D341Med (cell line): ENCODE results near the gene RPL38.

Source experiments
- DNase-seq: peaks from one replicate; pipeline ENCODE4 v3.0.0; 2012; ENCODE audit warnings: low spot score

Gene RPL38

DNA sequence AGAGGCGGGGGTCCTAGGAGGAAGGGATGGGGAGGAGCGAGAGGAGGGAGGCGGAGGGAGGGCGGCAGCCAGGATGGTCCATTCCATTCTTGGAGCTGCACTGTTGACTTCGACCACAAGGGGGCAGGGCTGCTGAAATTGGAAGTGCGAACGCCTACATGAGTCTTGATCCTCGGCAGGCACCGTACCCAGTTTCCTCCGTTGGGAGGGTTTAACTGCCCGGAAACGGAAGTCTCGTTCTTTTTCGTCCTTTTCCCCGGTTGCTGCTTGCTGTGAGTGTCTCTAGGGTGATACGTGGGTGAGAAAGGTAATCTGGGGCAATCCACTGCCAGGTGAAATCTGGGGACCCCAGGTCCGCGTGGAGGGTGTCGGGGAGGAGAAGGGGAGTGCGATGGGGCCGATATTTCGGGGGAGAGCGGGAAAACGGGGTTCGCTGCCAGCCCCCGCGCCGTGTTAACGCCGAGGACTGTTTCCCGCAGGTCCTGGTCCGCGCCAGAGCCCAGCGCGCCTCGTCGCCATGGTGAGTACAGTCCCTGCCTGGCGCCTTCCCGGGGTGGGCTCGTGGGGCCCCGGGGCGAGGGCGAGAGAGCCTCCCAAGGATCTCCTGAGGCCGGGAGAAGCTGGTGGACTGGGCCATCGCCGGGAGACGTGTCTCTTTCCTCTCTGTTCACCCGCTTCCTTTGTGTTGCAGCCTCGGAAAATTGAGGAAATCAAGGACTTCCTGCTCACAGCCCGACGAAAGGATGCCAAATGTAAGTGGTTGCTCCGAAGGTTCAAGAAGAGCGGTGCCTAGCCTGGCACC is at the start of gene RPL38:
RPL38 (plus strand) TSS at position 240 of the 802 bp plus-strand sequence; CDS start at position 518, 278 bp downstream.
- peak; percentile 94 for DNase-seq

DNA sequence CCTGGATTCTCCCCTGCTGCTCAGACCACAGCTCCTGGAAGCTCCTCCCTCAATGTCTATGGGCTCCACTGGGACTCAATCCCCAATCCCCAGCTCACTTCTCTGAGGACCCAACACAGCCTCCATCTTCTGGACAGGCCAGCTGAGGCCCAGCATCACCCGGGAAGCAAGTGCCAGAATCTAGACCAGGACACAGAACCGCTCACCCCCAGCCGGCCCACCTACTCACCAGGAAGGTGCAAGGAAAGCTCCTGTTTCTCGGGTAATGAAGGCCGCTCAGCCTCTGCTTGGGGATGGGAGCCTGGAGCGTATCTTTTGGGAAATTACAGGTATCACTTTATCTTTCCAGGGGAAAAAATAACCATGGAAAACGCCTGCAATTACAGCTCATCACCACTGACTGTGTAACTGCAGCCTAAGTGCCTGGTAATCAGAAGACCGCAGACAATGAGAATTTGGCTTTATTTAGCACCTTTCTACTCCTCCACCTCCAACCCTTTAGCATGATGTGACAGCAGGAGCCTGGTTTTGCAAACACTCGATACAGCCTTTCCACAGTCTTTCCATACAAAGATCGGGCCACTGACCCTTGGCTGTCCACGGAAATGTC is 49.6 kb upstream of the RPL38 start:
- peak; percentile 57 for DNase-seq

DNA sequence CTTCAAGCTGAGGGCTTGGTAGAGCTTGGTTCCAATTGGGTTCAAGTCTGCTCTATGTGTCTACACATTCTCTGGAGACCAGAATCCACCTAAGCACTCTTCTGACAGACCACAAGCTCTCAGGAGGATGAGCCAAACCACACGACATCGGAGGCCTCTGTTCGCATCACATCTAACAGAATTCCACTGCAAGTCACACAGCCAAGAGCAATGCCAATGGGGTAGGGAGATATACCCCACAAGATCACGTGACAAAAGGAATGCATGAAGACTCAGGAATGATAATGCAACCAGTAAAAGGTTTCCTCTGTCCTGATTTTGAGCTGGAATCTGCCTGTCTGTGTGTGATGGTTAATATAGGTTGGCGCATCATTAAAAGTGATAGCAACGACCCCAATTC is 46.6 kb upstream of the RPL38 start:
- no peak for DNase-seq

DNA sequence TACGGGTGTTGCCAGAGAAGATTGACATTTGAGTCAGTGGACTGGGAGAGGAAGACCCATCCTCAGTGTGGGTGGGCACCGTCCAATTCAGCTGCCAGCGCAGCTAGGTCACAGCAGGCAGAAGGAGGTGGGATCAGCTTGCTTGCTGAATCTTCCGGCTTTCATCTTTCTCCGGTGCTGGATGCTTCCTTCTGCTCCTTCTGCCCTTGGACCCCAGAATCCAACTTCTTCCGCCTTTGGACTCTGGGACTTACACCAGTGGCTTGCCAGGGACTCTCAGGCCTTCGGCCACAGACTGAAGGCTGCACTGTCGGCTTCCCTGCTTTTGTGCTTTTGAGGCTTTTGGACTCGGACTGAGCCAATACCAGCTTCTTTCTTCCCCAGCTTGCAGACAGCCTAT is 46.1 kb upstream of the RPL38 start:
- DNase-seq = no peak

DNA sequence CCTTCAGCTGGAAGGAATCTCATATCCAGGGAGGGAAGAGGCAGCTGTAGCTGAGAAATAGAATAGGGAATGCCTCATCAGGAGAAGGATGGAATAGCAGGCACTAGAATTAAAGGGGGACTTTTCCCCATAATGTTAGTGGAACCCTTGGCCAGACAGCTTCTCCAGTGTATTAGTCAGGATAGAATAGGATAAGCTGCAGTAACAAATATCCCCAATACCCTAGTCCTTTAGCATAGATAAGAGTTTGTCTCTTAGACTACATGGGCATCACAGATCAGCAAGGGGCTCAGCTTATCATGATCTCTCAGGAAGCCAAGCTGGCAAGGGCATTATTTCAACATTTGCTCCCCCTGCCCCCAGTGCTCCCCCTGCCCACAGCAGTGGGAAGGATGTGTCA is 44.7 kb upstream of the RPL38 start:
- DNase-seq = no peak

DNA sequence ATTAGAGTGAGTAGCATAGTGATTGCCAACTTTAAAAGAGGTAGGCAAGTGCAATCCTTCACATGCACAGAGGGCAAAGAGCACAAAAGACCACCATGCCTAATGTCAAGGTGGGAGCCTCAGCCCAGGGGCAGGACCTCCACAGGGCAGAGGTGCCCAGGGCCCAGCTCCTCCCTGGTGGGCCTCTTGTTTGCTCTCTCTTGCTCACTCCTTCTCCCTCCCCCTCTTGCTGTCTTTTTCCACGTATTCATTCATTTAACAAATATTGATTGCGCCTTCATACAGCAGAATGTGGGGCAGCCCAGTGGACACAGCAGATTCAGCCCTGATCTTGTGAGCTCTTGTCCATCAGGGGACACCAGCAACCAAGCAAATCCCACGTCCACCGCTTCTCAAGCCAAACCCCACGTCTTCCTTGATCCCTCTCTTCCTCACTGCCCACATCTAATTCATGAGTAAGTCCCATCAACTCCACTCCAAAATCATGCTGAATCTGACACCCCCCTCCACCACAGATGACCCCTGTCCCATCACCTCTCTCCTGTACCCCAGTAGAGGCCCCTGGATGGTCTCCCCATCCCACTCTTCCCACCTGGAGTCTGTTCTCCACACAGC is 44.1 kb upstream of the RPL38 start:
- DNase-seq = no peak

DNA sequence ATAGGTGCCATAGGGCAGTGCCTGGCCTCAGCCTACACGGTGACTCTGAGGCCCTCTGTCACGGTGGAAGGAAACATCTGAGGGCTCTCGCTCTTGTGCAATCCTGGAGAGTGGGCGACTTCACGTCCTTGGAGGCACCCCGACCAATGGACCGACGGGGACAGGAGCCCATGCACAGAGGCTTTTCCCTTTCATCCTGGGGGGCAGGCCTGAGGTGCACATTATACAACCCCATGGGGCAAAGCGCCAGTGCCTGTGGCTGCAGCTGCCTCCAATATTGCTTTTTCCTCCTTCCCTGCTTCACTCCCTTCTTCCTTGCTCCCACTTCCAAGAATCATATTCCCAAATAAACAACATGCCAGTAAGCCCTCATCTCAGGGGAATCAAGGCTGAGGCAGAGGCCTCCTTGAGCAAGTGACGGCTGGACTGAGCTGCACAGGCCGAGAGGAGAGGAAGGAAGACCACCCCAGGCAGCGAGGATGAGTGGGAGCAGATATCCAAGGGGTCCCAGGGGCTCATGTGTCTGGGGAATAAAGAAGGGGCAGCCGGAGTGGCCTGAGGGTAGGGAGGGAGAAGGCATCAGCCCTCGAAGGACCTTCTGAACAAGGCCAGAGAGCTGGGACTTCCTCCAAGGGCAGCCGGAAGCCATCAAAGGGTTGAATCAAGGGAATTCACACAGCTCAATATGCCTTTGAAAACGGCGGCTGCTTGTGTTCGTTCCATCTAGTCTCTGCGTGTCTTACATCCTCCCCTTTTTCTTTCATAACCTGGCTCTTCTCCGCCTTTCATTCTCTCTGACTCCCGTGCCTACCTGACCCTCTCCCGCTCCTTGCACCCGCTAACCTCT is 42.6 kb upstream of the RPL38 start:
- DNase-seq = peak; percentile 48

DNA sequence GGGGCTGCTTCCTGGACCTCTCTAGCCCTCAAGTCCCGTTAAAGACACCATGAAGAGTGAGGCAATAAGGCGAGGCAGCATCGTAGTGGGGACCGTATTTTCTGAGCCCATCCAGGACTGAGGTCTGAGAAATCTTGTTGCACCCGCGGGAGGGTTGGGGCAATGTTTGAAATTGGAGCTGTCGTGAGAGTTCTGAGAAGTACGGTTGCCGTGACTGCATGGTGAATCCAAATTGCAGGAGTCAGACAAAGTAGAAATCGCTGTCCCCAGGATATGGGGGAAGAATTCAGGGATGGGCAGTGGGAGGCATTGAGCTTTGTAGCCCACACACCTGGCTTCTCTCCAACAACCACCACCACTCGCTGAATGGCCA is 42.0 kb upstream of the RPL38 start:
- no peak for DNase-seq

DNA sequence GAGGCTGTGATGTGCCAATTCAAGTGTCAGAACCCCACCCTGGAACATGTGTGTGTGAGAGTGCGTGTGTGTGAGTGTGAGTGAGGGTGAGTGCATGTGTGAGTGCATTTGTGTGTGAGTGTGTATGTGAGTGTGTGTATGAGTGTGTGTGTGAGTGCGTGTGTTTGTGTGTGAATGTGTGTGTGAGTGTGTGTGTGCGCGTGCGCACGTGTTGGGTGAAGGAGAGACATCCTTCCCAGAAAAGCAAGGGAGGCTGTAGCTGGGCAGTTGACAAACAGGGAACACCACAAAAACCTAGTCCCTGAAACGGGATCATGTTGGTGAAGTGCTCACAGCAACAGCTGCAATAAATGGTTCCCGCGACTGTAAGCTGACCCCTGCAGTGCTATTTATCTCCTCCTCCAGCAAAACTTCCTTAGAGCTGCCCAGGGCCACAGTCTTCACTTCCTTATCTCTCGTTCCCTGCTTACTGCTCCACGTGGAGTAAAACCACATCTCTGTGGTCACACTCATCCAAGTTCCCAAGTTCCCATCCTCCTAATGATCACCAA is 40.1 kb upstream of the RPL38 start:
- DNase-seq = peak; percentile 26

DNA sequence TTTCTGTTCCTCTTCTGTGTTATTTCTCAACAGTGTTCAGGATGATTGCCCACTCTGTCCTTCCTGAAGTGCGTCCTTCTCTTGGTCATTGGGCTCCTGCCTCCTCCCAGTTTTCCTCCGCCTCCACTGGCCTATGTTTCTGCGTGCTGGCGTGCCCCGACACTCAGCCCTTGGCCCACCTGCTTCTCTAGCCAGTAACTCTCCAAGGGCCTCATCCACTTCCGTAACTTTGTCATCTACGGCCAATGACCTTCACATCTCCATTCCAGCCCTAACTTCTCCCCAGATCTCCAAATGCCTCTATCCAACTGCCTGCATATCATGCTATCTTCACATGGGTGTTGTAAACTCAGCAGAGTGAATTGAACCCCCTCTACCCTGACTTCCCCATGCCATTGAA is 39.6 kb upstream of the RPL38 start:
- DNase-seq = peak; percentile 10

DNA sequence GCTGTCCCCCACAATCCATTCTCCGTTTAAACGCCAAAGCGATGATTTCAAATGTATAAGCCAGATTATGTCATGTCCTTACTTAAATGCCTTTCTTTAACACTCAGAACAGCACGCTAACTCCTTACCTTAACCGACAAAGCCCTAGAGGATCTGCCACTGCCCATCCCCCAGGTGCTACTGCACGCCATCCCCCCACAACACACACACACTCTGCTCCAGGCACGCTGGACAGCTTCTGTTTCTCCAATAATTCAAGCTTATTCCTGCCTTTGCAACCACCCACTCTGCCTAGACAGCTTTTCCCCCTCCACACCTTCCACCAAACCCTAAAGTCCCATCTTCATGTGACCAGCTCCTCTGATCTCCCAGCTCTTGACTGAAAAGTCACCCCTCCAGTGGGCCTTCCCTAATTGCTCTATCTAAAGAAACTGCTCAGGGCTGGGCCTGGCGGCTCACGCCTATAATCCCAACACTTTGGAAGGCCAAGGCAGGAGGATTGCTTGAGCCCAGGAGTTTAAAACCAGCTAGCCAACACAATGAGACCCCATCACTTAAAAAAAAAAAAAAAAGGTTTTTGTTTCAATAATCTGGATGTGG is 38.9 kb upstream of the RPL38 start:
- peak; percentile 25 for DNase-seq

DNA sequence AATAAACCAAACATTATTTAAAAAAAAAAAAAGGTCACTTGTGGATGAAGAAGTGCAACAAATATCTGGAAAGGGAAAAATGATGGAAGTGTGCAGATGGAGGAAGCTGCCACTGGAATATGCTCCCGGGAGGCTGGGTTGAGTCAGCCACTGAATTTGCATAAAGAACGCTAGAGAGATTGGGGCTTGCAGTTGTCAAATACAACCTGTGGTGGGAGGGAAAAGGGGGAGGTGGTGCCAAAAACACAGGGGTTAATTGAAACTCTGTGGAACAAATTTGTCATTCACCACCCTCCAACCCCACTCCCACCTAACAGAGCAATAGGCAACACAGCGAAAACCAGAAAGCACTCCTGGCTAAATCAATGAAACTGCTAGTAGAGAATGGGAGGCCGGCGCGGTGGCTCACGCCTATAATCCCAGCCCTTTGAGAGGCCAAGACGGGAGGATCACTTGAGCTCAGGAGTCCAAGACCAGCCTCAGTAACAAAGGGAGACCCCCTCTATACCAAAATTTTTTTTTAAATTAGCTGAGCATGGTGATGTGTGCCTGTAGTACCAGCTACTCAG is 37.6 kb upstream of the RPL38 start:
- peak; percentile 19 for DNase-seq

DNA sequence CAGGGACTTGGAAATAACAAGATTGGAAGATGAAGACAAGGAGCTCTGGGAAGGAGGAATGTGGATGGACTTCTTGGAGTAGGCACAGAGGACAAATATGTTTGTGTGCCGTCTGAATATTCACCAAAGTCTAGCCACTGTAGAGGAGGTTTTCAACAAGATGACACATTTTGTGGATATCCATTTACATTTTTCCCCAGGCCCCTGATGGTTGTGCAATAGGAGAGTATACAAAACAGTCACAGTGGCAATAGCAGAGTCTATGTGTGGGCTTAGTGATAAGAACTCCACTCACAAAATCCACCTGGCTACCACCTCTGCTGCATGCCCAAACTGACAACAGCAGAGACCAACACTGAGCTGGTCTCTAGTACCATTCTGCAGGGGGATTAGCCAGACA is 32.6 kb upstream of the RPL38 start:
- no peak for DNase-seq

DNA sequence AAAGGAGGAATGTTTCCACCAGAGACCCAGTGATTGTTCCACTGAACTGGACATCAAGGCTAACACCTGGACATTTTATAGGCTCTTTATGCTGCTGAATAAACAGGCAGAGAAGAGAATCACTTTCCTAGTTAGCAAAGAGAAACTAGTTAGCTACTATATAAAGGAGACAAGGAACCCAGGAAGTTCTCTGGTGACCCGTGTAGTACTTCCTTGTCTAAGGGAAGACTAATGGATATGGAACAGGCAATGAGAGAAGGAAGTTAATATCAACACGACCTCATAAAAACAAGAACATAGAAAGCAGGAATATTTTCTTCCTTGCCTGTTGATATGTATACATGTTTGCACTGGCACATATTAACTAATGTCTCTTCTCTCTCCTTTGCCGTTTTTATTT is 30.8 kb upstream of the RPL38 start:
- DNase-seq = no peak

DNA sequence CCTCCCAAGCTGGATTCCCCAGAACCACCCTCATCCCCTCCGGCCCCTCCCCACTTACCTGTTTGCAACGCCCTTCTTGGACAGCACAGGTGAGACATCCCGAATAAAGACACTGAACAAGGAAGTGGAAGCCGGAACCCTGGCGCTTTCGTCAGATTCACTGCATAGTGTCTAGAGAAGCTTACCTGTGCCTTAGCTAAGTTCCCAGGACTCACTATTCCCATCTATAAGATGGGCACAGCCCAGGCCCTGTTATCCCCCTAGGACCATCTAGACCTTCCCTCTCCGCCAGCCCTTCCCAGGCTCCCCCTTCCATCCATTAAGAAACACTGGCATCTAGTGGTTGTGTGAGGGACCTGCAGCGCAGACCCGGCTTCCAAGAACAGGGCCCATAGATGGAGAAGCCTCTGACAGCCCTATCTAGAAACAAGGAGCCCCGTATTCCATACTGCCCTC is 26.9 kb upstream of the RPL38 start:
- DNase-seq = peak; percentile 92

DNA sequence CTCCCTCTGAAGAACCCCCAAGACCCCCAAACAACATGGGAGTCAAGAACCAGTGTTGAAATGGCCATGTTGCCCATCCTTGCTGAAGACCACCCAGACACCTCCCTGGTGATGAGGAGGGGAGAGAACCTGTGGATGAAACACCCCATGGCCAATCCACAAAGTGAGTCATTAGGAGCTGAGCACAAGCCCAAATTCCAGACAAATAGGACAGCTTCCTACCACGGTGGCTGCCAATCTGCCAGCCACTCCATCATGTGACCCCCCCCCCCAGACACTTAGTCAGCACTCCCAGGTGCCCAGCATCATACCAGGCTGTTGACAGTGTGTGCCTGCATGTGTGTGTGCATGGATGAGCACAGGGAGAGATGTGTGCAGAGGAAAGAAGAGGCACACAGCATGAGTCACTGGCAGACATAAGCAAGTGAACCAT is 26.4 kb upstream of the RPL38 start:
- DNase-seq = no peak

DNA sequence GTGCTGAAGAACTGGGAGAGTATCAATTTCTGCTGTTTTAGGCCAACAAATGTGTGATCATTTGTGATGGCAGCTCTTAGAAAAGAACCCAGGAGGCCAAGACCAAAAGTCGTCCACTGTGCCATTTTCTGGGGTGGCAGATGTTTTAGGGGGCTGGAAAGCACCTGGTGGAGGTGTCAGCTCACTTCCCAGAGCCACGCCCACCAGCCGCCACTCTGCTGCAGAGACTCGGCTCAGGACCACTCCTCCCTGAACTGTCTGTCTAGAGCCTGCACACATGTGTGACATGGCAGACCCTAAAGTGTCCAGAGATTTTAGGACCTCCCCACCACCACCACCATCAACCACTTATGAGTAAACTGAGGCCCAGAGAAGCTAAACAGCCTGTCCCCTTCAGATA is 23.9 kb upstream of the RPL38 start:
- DNase-seq = no peak

DNA sequence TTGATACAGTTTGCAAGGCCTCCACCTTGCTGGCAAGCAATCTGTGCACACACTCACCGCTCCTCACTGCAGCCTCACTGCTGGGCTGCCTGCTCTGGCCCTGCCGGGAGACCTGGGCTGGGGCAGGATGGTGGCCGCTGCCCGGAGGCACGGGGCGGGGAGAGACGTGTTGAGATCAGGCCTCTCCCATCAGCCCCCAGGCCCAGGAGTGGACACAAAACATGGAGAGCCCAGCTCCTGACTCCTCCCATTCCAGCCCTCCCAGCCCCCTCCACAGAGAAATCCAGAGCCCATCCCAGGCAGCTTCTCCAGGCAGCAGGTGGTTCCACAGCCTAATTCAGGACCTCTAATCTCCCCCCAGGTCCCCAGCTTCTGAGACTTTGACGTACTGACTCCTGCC is 23.1 kb upstream of the RPL38 start:
- no peak for DNase-seq

DNA sequence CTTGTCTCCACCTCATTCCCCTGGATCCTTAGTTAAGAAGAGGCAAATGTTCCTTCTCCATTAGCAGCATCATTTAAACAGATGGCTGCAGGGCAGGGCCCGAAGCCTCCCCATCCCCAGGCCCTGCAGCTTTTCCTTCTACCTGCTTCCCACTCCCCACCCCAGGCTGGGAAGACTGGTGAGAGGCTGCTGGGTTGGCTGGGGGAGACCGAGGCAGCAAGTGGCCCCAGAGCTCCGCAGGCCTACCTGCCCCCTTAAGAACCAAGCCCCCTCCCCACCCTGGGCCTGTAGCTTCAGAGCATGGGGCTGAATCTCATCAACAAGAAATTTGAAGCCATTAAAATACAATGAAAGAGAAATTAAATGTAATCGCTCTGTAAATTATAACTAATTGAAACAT is 22.1 kb upstream of the RPL38 start:
- DNase-seq = no peak

DNA sequence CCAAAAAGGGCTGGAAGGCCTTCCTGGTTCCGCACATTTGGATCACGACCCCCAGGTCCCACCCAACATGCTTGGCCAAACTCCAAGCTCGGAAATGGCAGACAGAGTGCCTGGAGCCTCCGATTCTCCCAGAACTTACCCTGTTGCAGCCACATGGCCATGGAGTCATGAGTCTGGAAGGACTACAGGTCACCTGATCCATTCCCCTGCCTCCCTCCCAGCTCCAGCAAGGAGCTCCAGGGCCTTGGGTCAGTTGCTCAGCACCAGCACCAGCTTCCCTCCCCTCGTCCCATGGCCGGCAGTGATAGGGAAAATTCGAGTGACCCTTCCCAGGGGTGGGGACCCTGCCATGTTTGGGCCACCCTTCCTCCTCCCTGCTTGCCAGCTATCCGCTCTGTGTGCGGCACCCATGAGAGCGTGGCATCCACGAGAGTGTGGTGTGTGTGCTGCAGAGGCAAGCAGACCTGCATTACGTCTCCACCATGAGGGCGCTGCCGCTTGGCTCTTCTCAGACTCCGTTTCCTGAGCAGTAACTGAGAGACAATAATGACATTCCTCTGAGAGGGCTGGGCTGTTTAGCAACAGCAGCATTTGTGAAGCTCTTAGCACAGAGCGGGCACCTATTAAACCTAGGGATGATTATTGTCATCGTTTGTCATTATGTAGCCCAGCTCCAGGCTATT is 21.3 kb upstream of the RPL38 start:
- DNase-seq = no peak

DNA sequence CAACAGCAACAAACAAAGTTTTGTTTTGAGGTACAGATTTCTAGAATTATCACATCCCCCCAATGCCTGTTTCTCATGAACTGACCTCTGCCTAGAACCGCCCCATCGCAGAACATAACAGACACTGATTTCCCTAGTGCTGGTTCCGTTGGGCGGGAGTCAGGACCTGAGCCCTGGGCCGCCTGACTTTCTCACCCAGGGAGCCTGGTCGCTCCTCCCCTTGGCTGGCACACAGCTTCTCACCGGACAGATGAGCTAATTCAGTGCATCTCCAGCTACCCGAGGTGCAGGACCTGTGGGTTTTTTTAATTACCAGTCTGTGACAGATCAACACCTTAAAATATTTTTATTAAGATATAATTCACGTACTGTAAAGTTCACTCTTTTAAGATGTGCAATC is 20.1 kb upstream of the RPL38 start:
- no peak for DNase-seq
